ENCODE results near the gene POLD3.
"Not testable (repeated sequence)": the region's sequence is repeated elsewhere in the genome, so short reads cannot be mapped to it uniquely, and the experiment has no call there.

POLD3 gene

DNA sequence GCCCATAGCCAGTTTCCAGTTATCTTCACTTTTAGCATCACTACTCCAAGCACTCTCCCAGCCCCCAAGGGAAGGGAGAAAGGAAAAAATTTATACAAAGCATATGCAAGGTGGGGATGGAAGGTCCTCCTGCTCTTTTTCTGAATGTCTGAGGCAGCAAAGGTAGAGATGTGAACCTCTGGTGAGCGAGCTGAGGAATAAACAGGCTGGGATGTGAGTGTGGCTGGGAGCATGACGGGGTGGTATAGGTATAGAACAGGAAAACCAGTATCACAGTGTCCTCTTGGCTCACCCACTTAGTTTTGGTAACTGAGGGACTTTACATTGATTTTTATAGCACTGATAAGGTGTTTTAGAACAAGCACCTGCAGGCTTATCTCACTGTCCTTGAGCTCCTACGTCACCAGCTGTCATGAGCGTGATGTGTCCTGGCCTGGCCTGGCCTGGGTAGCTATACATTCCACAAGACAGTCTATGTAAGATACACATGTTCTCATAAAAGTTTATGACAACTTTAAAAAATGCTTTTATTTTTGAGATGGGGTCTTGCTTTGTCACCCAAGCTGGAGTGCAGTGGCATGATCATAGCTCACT, 10.3 kb upstream of the POLD3 start:
- no peak for DNase-seq (ENCODE audit: low spot score)

DNA sequence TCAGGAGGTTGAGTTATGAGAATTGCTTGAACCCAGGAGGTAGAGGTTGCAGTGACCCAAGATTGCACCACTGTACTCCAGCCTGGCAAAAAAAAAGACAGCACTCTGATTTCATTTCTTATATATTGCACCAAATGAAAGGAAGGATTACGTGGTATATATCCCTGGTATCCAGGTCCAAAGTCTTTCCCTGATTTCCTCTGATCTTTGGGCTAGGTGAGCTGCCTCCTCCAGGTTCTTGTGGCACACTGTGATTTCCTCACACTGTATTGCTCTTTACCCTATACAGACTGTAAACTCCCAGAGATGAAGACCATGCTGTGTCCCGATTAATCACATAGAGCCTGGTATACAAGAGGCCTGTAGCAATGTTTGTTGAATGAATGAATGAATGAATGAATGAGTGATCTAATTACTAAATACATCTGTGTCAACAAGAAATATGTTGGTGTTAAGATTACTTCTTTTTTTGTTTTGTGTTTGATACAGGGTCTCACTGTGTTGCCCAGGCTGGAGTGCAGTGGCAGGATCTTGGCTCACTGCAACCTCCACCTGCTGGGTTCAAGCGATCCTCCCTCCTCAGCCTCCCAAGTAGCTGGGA, 9.3 kb upstream of the POLD3 start:
- no peak for DNase-seq (ENCODE audit: low spot score)

DNA sequence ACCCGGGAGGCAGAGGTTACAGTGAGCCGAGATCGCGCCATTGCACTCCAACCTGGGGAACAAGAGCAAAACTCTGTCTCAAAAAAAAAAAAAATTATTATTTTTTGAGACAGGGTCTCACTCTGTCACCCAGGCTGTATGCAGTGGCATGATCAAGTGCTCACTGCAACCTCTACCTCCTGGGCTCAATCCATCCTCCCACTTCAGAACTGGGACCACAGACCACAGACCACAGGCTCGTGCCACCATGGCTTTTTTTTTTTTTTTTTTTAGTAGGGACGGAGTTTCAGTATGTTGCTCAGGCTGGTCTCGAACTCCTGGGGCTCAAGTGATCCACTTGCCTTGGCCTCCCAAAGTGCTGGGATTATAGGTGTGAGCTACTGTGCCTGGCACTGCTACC, 1.9 kb upstream of the POLD3 start:
- DNase-seq (ENCODE audit: low spot score), result not testable (repeated sequence)

DNA sequence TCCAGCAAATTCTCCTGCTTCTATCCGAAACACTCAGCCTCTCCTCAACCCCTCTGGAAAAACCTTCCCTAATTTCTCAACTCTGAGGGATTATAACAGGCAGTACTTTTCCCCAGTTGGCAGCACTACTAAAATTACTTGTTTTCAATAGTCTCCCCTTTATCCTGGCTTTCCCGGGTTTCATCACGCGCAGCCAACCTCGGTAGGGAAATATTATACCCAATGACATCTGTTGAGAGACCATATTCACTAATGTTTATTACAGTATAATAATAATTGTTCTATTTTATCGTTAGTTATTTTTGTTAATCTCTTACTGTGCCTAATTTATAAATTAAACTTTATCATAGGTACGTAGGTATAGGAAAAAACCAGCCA, 330 bp upstream of the POLD3 start:
- no peak for DNase-seq (ENCODE audit: low spot score)

- DNase-seq (ENCODE audit: low spot score), result no peak
Observed at GRCh38 chr11:74593463-74593862, 1.1 kb downstream of the POLD3 start.

- DNase-seq (ENCODE audit: low spot score), result no peak
Observed at GRCh38 chr11:74602637-74603556, 10.5 kb downstream of the POLD3 start.

DNA sequence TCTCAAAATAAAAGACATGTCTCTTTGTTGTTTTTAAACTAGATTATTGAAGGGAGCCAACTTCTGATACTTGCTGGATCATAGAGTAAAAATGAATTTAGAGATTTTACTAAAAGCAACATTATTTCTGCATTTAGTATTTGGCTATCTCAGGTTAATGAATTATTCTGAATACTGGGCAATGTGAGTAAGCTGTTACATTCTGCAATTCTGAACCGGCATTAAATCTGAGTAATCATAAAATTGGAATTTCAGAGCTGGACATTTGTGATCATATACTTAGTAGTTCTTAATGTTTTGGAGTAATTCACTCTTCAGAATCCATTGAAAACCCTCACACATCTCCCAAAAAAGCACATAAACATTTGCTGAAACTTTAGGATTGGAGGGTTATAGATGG, 11.5 kb downstream of the POLD3 start:
- DNase-seq (ENCODE audit: low spot score), result no peak

DNA sequence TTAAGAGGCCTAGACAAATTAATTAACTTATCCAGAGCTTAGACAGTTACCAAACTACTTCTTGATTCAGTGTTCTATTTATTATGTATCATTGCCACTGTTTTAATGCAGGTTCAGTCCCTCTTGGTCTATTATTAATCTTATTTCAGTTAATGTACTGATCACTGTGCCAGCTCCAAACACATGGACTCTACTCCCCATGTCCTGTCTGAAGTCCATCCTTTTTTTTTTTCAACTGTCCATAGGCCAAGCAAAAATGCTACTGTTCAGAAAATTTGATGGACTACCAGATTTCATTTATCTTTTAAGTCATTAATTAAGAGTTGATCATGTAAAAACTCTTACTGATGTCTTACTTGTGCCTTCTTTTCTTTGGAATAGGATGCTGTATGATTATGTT, 11.9 kb downstream of the POLD3 start:
- DNase-seq (ENCODE audit: low spot score), result no peak

- DNase-seq (ENCODE audit: low spot score), result no peak
Observed at GRCh38 chr11:74605403-74605802, 13.0 kb downstream of the POLD3 start.

GRCh38 chr11:74608431-74608830, 16.0 kb downstream of the POLD3 start:
- no peak for DNase-seq (ENCODE audit: low spot score)

DNA sequence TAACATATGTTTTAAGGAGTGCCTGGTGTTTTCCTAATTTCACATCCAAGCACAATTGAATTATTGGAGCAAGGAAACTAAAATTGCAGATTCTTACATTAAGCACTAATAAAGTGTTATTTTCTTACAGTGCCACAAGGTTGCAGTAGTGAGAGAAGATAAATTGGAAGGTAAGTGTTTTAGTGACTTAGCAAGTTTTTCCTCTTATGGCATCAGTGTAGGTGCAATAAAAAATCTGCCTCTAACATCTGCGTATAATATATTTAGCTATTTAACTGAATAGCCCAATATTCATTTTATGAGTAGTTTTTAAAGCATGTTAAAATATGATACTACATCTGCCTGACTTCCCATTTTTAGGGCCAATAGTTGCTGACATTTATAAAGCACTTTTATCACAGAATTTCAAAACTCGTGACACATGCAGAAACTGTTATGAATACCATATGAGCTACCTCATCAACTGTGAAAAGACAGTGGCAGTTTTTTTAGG, 19.0 kb downstream of the POLD3 start:
- DNase-seq (ENCODE audit: low spot score), result no peak

DNA sequence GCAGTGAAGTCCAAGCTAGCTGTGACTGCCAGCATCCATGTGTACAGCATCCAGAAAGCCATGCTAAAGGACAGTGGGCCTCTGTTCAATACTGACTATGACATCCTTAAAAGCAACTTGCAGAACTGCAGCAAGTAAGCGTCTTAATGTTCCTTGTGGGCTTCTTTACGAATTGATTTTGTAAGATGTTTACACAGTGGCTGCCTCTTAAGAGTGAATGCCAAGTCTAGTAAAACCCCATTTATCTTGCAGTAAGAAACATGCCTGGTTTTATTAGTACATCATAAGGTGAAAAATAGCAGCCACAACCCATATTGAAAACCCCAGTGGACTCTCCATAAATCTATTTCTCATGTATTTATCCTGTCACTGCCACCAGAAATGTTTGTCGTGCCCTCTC, 20.5 kb downstream of the POLD3 start:
- no peak for DNase-seq (ENCODE audit: low spot score)

DNA sequence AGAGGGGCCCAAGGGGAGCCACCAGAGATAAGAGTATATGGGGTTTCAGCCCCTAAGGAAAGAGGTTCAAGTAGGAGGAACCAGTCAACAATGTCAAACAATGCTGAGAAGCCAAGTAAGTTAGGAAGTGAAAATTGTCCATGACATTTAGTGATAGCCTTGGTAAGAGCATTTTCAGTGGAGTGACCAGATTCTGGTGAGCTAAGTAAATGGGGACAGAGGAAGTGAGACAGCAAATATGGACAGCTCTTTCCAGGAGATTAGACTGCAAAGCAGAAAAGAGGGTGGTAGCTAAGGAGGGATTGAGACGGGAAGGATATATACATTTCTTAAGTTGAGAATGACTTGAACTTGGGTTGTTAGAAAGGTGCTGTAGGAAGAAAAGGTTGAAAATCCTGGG, 22.9 kb downstream of the POLD3 start:
- no peak for DNase-seq (ENCODE audit: low spot score)

GRCh38 chr11:74615988-74616387, 23.6 kb downstream of the POLD3 start:
- no peak for DNase-seq (ENCODE audit: low spot score)

GRCh38 chr11:74620531-74620930, 28.1 kb downstream of the POLD3 start:
- DNase-seq (ENCODE audit: low spot score), result no peak

DNA sequence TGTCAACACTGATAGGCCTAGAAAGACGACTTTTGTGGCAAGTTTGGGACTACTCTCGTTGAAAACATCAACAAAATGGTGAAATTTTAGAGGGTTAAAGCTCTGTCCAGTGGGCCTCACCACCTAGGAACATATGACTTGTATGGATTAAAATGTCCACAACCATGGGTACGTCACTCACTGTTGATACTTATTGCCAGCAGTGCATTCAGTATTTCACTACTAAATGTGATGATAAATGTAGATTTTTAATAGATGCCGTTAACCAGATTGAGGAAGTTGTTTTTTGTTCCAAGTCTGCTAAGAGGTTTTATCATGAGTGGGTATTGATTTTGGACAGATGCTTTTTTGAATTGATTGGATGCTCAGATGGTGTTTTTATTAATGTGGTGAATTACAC, 33.7 kb downstream of the POLD3 start:
- no peak for DNase-seq (ENCODE audit: low spot score)

GRCh38 chr11:74626604-74627003, 34.2 kb downstream of the POLD3 start:
- no peak for DNase-seq (ENCODE audit: low spot score)

DNA sequence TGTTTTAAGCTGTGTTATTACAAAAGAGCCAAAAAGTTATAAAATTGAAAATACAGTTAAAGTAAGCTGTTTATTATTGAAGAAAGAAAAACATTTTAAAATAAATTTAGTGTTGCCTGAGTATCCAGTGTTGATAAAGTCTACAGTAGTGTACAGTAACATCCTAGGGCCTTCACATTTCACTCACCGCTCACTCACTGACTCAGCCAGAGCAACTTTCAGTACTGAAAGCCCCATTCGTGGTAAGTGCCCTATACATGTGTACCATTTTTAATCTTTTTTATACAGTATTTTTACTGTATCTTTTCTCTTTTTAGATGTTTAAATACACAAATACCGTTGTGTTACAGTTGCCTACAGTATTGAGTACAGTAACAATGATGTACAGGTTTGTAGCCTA, 35.0 kb downstream of the POLD3 start:
- no peak for DNase-seq (ENCODE audit: low spot score)

DNA sequence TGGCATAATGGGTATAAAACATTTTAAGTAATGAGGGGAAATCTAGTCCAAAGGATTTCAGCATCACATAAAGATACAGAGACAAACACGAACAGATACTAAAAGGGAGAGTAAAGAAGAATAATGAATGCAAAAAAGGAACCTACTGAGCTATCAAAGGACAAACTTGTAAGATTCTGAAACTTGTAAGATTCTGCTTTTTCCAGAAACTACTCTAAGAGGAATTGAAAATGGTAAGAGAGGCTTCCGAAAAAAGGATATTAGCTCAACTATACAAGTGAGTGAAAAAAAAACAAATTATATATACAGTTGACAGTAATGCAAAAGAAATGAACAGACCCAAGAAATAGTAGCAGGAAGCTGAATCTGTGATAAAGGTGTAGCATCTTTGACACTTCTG, 37.7 kb downstream of the POLD3 start:
- no peak for DNase-seq (ENCODE audit: low spot score)

GRCh38 chr11:74633406-74634393, 41.3 kb downstream of the POLD3 start:
- DNase-seq (ENCODE audit: low spot score), result no peak

DNA sequence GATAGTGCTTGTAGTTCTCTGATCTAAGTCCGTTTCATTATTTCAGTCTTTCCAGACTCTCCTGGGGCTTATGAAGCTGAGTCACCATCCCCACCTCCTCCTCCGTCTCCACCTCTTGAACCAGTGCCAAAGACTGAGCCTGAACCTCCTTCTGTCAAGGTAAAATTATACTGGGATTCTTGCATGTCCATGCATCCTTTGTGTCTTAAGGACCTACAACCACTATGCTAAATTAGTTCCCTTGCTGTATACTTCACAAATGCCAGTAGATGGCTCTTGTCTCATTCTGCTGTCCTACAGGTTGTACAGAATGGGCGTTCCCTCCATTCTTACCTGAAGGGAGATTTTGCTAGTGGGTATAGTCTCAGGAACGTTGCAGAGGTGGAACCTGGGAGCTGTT, 42.2 kb downstream of the POLD3 start:
- no peak for DNase-seq (ENCODE audit: low spot score)

DNA sequence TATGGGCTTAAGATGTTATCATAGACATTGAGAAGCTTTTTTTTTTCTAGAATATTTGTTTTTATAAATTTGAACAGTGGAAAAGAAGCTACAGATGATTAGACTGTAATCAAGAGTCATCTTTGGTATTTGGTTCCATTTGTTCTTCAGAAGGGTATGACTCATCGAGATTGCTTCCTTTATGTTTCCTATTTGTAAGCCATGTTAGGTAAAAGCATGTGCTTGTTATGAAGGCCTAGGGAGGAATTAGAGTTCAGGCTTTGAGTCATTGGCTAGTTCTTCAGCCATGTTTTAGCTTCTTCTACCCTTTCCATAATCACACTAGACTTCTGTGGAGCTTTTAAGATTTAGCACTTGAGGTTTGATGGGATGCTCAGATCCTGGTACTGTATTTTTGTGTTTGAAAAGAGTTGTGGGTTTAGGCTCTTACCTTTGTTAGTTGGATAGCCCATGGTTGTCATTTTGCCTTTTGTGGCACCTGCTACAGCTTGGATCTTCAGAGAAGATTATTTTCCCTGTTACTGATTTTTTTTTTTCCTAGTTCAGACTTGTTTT, 44.3 kb downstream of the POLD3 start:
- no peak for DNase-seq (ENCODE audit: low spot score)

Data from CD4-positive, alpha-beta T cell treated with Interleukin-6 at 100 ng/mL for 8 hours (primary cell).